B cell (primary cell): ENCODE data around the gene PIK3CA.

Experiments
- EZH2 ChIP-seq: IDR thresholded peaks from 2 replicates; pipeline ENCODE4 v1.6.1; 2012; ENCODE audit warnings: borderline replicate concordance, low read depth, mild to moderate bottlenecking, moderate library complexity, low read length; ENCODE audit not compliant: insufficient read depth, poor library complexity, severe bottlenecking
- TF ChIP-seq, protein P1 (sequence below): fragments of 200-600 bp; IDR thresholded peaks from one replicate; pipeline ENCODE4 v1.8.0; 2022; ENCODE audit warnings: antibody characterized with exemption, mild to moderate bottlenecking

DNA sequence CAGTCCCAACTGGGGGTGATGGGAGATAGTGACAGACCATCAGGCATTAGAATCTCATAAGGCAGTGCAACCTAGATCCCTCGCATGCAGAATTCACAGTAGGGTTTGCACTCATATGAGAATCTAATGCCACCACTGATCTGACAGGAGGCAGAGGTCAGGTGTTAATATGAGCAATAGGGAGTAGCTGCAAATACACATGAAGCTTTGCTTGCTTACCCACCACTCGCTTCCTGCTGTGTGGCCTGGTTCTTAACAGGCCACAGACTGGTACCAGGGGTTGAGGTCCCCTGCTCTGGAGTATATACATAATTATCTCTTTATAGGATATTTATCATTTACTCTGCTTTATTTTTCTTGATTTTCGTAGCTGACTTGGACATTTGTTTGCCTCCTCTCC, 40.5 kb upstream of the PIK3CA start:
- TF ChIP-seq, protein P1, sequence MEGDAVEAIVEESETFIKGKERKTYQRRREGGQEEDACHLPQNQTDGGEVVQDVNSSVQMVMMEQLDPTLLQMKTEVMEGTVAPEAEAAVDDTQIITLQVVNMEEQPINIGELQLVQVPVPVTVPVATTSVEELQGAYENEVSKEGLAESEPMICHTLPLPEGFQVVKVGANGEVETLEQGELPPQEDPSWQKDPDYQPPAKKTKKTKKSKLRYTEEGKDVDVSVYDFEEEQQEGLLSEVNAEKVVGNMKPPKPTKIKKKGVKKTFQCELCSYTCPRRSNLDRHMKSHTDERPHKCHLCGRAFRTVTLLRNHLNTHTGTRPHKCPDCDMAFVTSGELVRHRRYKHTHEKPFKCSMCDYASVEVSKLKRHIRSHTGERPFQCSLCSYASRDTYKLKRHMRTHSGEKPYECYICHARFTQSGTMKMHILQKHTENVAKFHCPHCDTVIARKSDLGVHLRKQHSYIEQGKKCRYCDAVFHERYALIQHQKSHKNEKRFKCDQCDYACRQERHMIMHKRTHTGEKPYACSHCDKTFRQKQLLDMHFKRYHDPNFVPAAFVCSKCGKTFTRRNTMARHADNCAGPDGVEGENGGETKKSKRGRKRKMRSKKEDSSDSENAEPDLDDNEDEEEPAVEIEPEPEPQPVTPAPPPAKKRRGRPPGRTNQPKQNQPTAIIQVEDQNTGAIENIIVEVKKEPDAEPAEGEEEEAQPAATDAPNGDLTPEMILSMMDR: no peak
- no peak for TF ChIP-seq EZH2
